Stimulated activated CD4-positive, alpha-beta T cell treated with anti-CD3 and anti-CD28 coated beads, Interleukin-1b, Interleukin-23, amount 100 ng/mL, for 48 hours (primary cell): ENCODE data around the gene GLS2.
A peak's percentile ranks its signal among the peaks of the same experiment; 100 is the strongest.
"Not testable (repeated sequence)": the region's sequence is repeated elsewhere in the genome, so short reads cannot be mapped to it uniquely, and the experiment has no call there.

Experiments used
- DNase-seq: peaks from one replicate; pipeline ENCODE4 v3.0.0-alpha.2; 2020

Gene GLS2

DNA sequence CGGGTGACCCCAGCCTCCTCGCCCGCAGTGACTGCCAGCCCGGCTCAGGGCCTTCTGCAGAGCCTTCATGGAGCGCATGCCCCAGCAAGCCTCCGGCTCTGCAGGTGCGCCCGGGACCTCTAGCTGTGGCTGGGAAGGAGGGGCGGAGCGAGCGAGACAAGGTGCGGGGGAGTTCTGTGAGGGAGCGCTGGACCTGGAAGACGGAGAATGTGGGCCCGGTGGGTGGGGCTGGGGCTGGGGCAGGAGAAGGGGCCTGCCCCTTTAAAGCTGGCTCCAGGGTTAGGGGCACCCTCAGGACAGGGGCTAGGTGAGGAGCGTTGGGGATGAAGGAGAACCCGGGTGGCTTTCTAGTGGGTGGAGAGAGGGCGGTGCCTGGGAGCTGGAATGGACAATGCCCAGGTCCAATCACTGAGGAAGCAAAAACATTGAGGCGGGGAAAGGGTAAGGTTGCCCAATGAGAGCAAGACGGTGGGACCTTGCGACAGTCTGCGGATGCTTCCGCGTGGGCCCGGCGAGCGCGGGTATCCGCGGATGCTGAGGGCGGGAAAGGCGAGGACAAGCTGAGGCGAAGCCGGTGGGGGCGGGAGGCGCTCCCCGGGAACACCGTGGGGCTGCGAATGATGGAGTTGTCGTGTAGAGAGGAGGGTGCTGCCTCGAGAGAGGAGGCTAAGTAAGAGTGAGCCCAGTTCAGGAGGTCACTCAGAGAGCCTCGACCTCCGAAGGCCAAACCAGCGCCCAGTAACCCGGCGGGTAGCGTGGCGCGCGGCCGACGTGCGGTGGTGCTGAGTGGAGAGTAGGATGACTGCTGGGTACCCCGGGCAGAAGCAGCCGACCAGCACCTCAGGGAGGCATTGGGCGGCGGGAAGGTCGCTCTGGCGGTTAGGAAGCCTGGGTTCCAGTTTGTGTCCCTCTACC is at the start of gene GLS2:
GLS2 (minus strand) TSS at position 121 of the 915 bp plus-strand sequence; CDS start at position 78, 43 bp downstream.
- peak; percentile 76 for DNase-seq

DNA sequence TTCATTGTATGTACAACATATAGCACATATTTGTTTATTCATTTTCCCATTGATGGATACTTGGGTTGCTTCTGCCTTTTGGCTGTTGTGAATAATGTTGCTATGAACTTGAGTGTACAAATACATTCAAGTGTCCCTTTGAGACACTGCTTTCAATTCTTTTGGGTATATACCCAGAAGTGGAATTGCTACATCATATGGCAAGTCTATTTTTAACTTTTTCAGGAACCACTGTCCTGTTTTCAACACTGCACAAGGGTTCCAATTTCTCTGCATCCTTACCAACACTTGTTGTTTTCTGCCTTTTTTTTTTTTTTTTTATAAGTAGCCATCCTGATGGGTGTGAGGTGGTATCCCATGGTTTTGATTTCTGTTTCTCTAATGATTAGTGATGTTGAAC is 49.6 kb upstream of the GLS2 start:
- DNase-seq = no peak

DNA sequence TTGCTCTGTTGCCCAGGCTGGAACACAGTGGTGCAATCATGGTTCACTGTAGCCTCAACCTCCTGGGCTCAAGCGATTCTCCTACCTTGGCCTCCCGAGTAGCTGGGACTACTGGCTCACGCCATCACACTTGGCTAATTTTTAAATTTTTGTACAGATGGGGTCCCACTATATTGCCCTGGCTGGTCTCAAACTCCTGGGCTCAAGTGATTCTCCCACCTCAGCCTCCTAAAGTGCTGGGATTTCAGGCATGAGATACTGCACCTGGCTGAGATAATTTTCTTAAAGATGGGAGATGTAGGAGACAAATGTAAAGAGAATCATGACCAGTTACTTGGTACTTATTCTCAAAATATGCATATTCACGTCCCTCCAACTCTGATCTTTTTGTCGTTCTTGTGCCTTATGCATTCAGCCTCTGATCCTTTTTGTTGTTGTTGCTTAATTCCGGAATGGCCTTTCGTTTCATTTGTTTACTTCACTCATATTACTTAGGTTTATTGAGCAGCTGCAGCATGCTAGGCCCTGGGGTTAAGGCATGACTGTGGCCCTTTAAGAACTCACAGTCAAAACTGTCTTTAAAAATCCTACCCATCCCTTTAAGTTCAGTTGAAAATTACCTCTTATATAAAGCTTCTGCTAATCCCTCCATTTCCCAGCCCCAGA is 42.6 kb upstream of the GLS2 start:
- DNase-seq = no peak

GRCh38 chr12:56529656-56530055 is 41.7 kb upstream of the GLS2 start:
- no peak for DNase-seq

- no peak for DNase-seq
These were observed 40.9 kb upstream of the GLS2 start for GRCh38 chr12:56528846-56529245.

GRCh38 chr12:56522411-56523193 is 34.6 kb upstream of the GLS2 start:
- DNase-seq = no peak

- DNase-seq = peak; percentile 10
These were observed 33.8 kb upstream of the GLS2 start, which contains the start of gene RBMS2 for GRCh38 chr12:56521590-56522371. Gene RBMS2, plus strand, starts transcription at chr12:56521820. Its CDS starts 204 bp downstream, at chr12:56522024.

DNA sequence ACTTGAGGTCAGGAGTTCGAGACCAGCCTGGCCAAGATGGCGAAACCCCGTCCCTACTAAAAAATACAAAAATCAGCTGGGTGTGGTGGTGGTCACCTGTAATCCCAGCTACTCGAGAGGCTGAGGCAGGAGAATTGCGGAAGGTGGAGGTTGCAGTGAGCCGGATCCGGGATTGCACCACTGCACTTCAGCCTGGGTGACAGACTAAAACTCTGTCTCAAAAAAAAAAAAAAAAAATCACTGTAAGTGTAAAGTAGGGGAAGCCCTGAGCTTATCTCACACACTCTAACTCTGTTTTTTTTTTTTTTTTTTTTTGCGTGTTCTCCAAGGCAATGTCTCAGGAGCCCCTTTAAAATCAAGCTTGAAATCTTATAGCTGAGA is 33.2 kb upstream of the GLS2 start:
- DNase-seq = no peak

GRCh38 chr12:56520506-56520905 is 32.5 kb upstream of the GLS2 start:
- no peak for DNase-seq

GRCh38 chr12:56520048-56520447 is 32.1 kb upstream of the GLS2 start:
- no peak for DNase-seq

- no peak for DNase-seq
These were observed 30.6 kb upstream of the GLS2 start for GRCh38 chr12:56518570-56518969.

- no peak for DNase-seq
These were observed 29.9 kb upstream of the GLS2 start for GRCh38 chr12:56517854-56518253.

DNA sequence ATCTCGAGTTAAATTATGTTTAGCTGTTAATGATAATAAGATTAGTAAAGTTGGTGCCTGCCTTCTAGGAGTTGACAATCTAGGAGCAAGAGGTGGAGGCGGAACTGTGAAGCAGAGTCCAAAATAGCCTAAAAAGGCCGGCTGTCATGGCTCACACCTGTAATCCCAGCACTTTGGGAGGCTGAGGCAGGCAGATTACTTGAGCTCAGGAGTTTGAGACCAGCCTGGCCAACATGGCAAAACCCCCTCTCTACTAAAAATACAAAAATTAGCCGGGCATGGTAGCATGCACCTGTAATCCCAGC is 26.0 kb upstream of the GLS2 start:
- DNase-seq = not testable (repeated sequence)

GRCh38 chr12:56510786-56511185 is 22.8 kb upstream of the GLS2 start:
- DNase-seq = no peak

DNA sequence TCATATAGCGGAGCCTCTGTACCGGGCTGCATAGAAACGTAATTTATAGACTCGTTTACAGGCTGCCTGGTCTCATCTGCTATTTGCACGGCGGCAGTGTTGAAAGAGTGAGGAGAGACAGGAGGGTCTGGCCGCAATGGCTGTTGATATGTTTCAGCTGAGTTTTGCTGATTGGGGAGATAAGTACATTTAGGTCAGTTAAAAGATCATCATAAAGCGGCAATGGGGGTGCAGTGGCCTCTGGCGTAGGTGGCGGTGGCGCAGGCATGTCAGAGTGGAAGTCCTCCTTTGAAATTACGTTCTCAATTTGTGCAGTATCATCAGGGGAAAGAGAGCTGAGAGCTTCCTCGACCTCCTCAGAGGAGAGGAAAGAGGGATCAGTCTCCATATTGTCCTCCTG is 11.9 kb upstream of the GLS2 start:
- DNase-seq = not testable (repeated sequence)

- not testable (repeated sequence) for DNase-seq
These were observed 11.5 kb upstream of the GLS2 start for GRCh38 chr12:56499452-56499851.

- DNase-seq = not testable (repeated sequence)
These were observed 10.4 kb upstream of the GLS2 start for GRCh38 chr12:56498126-56498902.

DNA sequence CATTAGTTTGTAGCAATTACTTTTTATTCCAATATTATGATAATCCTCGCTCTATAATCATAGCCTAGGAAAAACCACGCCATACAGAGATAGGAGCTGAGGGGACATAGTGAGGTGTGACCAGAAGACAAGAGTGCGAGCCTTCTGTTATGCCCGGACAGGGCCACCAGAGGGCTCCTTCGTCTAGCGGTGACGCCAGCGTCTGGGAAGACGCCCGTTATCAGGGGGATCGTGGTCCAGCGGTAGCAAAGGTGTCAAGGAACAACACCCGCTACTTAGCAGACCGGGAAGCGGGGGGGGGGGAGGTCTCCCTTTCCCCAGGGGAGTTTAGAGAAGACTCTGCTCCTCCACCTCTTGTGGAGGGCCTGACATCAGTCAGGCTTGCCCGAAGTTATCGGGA is 8.7 kb upstream of the GLS2 start:
- DNase-seq = peak; percentile 61

DNA sequence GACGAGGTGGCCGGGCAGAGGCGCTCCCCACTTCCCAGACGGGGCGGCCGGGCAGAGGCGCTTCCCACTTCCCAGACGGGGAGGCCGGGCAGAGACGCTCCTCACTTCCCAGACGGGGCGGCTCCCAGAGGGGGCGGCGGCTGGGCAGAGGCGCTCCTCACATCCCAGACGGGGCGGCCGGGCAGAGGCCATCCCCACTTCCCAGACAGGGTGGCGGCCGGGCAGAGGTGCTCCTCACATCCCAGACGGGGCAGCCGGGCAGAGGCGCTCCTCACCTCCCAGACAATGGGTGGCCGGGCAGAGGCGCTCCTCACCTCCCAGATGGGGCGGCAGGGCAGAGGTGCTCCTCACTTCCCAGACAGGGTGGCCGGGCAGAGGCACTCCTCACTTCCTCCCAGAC is 6.5 kb upstream of the GLS2 start:
- not testable (repeated sequence) for DNase-seq

DNA sequence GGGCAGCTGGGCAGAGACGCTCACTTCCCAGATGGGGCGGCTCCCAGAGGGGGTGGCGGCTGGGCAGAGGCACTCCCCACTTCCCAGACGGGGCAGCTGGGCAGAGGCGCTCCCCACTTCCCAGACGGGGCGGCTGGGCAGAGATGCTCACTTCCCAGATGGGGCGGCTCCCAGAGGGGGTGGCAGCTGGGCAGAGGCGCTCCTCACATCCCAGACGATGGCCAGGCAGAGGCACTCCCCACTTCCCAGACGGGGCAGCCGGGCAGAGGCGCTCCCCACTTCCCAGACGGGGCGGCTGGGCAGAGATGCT is 6.1 kb upstream of the GLS2 start:
- not testable (repeated sequence) for DNase-seq

- not testable (repeated sequence) for DNase-seq
These were observed 5.6 kb upstream of the GLS2 start for GRCh38 chr12:56493409-56494105.
